WERI-Rb-1 (cell line): ENCODE results near the gene C11orf24.
"Not testable (repeated sequence)": the region's sequence is repeated elsewhere in the genome, so short reads cannot be mapped to it uniquely, and the experiment has no call there.

ENCODE experiments used
- DNase-seq: peaks from one replicate; pipeline ENCODE4 v3.0.0-alpha.2; 2020
- H3K27ac ChIP-seq: fragments of 250-450 bp; sonication (Bioruptor Pico); 2 replicates; pipeline ENCODE4 v1.5.1; 2020; ENCODE audit warnings: mild to moderate bottlenecking, moderate library complexity
- H3K27me3 ChIP-seq: fragments of 250-450 bp; sonication (Bioruptor Pico); 2 replicates; pipeline ENCODE4 v1.5.1; 2021; ENCODE audit warnings: mild to moderate bottlenecking, low read depth, moderate library complexity; ENCODE audit not compliant: insufficient read depth, severe bottlenecking
- H3K36me3 ChIP-seq: fragments of 250-450 bp; sonication (Bioruptor Pico); 2 replicates; pipeline ENCODE4 v1.5.1; 2020; ENCODE audit warnings: mild to moderate bottlenecking, moderate library complexity
- H3K4me3 ChIP-seq: 2 replicates; pipeline ENCODE4 v1.5.1; 2011; ENCODE audit warnings: low read depth, mild to moderate bottlenecking, control low read depth, low read length
- H3K9me3 ChIP-seq: fragments of 250-450 bp; sonication (Bioruptor Pico); 2 replicates; pipeline ENCODE4 v1.5.1; 2021; ENCODE audit warnings: mild to moderate bottlenecking, moderate library complexity; ENCODE audit not compliant: severe bottlenecking
- CTCF ChIP-seq: IDR thresholded peaks from 2 replicates; pipeline ENCODE4 v1.5.1; 2011; ENCODE audit warnings: low read depth, mild to moderate bottlenecking, control low read depth, inconsistent platforms, low read length

Gene C11orf24

GRCh38 chr11:68302670-68303069 lies 30.9 kb upstream of the C11orf24 start:
- no peaks in the 10 kb centered on the region for H3K27me3 ChIP-seq
- DNase-seq, result no peak
- TF ChIP-seq CTCF, result no peak
- no peak overlapping the region for H3K4me3 ChIP-seq
- H3K27ac ChIP-seq, result no peak overlapping the region
- no peaks in the 10 kb centered on the region for H3K36me3 ChIP-seq
- H3K9me3 ChIP-seq, result peaks cover 2% of the 10 kb centered on the region

GRCh38 chr11:68302256-68302655 lies 30.5 kb upstream of the C11orf24 start:
- Histone ChIP-seq H3K27me3 (no peaks in the 10 kb centered on the region), H3K27ac (no peak overlapping the region), H3K9me3 (peaks cover 2% of the 10 kb centered on the region), H3K4me3 (no peak overlapping the region), H3K36me3 (no peaks in the 10 kb centered on the region)
- no peak for DNase-seq
- TF ChIP-seq CTCF, result no peak

GRCh38 chr11:68300076-68300830 lies 28.5 kb upstream of the C11orf24 start:
- no peak for DNase-seq
- Histone ChIP-seq H3K27ac (no peak overlapping the region), H3K36me3 (no peaks in the 10 kb centered on the region), H3K4me3 (no peak overlapping the region), H3K9me3 (peaks cover 2% of the 10 kb centered on the region), H3K27me3 (no peaks in the 10 kb centered on the region)
- no peak for TF ChIP-seq CTCF

GRCh38 chr11:68299517-68299879 lies 27.7 kb upstream of the C11orf24 start:
- DNase-seq, H3K4me3 ChIP-seq, H3K36me3 ChIP-seq, H3K27me3 ChIP-seq, H3K27ac ChIP-seq, H3K9me3 ChIP-seq: not testable (repeated sequence)

- DNase-seq, result no peak
- TF ChIP-seq CTCF, result no peak
- H3K27me3 ChIP-seq, result no peaks in the 10 kb centered on the region
- no peak overlapping the region for H3K4me3 ChIP-seq
- H3K9me3 ChIP-seq, result no peaks in the 10 kb centered on the region
- H3K36me3 ChIP-seq, result no peaks in the 10 kb centered on the region
- no peak overlapping the region for H3K27ac ChIP-seq
Observed at GRCh38 chr11:68298659-68299516, 27.1 kb upstream of the C11orf24 start.

GRCh38 chr11:68297812-68298658 lies 26.3 kb upstream of the C11orf24 start:
- no peak overlapping the region for H3K27ac ChIP-seq
- no peaks in the 10 kb centered on the region for H3K36me3 ChIP-seq
- TF ChIP-seq CTCF, result peak; percentile 93

More at GRCh38 chr11:68297812-68298658, 26.3 kb upstream of the C11orf24 start:
- Histone ChIP-seq H3K9me3 (no peaks in the 10 kb centered on the region), H3K4me3 (no peak overlapping the region), H3K27me3 (no peaks in the 10 kb centered on the region)
- peak; percentile 82 for DNase-seq
